GM12878 (cell line): Measurements from ENCODE around the gene ESPNL. TPM values are rescaled to one million over a fixed set of nuclear protein-coding genes. Genes with fewer than 3 reads are reported as not detected.

Experiments
- EGR1 ChIP-seq, 2 experiments: IDR thresholded peaks; 1 replicate in 1 of 2; 2 replicates in 1 of 2; pipeline ENCODE4 v1.6.1; 2011 to 2012; ENCODE audit warnings: low read depth in 2 of 2, low read length in 2 of 2, borderline replicate concordance in 1 of 2, mild to moderate bottlenecking in 1 of 2, moderate library complexity in 1 of 2
- EP300 ChIP-seq, 2 experiments: fragments of 150-350 bp in 1 of 2; IDR thresholded peaks; 2 replicates each; pipeline ENCODE4 v1.6.1; 2011 to 2012; ENCODE audit warnings: low read depth in 2 of 2, low read length in 2 of 2, borderline replicate concordance in 1 of 2, improper control_type of control experiment in 1 of 2, inconsistent platforms in 1 of 2; ENCODE audit not compliant: control insufficient read depth in 1 of 2
- EZH2 ChIP-seq: IDR thresholded peaks from 2 replicates; pipeline ENCODE4 v1.6.1; 2012; ENCODE audit warnings: low read depth, mild to moderate bottlenecking, control low read depth, inconsistent platforms, low read length, borderline replicate concordance; ENCODE audit not compliant: control insufficient read depth
- JUND ChIP-seq: IDR thresholded peaks from 2 replicates; pipeline ENCODE4 v1.6.1; 2012; ENCODE audit warnings: low read depth, mild to moderate bottlenecking, low read length, improper control_type of control experiment, moderate library complexity
- KLF5 ChIP-seq: fragments of 450-650 bp; IDR thresholded peaks from 2 replicates; pipeline ENCODE4 v1.6.1; 2014; ENCODE audit warnings: mild to moderate bottlenecking; ENCODE audit not compliant: partially characterized antibody
- POLR2AphosphoS5 ChIP-seq: IDR thresholded peaks from 2 replicates; pipeline ENCODE4 v1.6.1; 2011; ENCODE audit warnings: mild to moderate bottlenecking, low read length, inconsistent platforms
- STAT1 ChIP-seq: fragments of 450-650 bp; conservative IDR thresholded peaks from 2 replicates; pipeline ENCODE4 v1.6.1; 2014; ENCODE audit warnings: antibody characterized with exemption, mild to moderate bottlenecking
- SUPT20H ChIP-seq: IDR thresholded peaks from 2 replicates; pipeline ENCODE4 v1.6.1; 2011; ENCODE audit warnings: low read depth, mild to moderate bottlenecking, low read length, moderate library complexity, borderline replicate concordance; ENCODE audit not compliant: control insufficient read depth
- WRNIP1 ChIP-seq: IDR thresholded peaks from 2 replicates; pipeline ENCODE4 v1.6.1; 2011; ENCODE audit warnings: low read depth, low read length, improper control_type of control experiment, borderline replicate concordance
- ZNF207 ChIP-seq: fragments of 450-650 bp; IDR thresholded peaks from 2 replicates; pipeline ENCODE4 v1.6.1; 2014; ENCODE audit warnings: antibody characterized with exemption, mild to moderate bottlenecking, borderline replicate concordance
- polyA plus RNA-seq, 11 experiments: library from polyadenylated mRNA; depleted of rRNA in 4 of 11; unstranded in 6 of 11; stranded (reverse) in 5 of 11; fragments of >200 nt; fragmentation: Nextera tagmentation in 4 of 11; fragmentation: Illumina TruSeq in 1 of 11; extraction: Ambion mirVana in 4 of 11; extraction: Trizol in 1 of 11; gene quantifications; 1 replicate in 1 of 11; 2 replicates in 10 of 11; pipeline versions ENCODE4 v1.2.1 to v1.2.3, GENCODE V29; 2011 to 2016; ENCODE audit warnings: inconsistent platforms in 2 of 11, missing spikeins in 2 of 11, low read depth in 1 of 11
- total RNA-seq, 4 experiments: library from RNA; depleted of rRNA in 3 of 4; stranded (reverse); fragments of >200 nt in 3 of 4; fragmentation: Illumina TruSeq in 1 of 4; extraction: Trizol in 1 of 4; gene quantifications; 2 replicates each; pipeline versions ENCODE4 v1.2.1 to v1.2.3, GENCODE V29; 2013 to 2021
- TF ChIP-seq, protein P1 (sequence below): IDR thresholded peaks from 2 replicates; pipeline ENCODE4 v1.6.1; 2012; ENCODE audit warnings: low read depth, low read length, improper control_type of control experiment
- TF ChIP-seq, protein P2 (sequence below): fragments of 150-350 bp; IDR thresholded peaks from 2 replicates; pipeline ENCODE4 v1.6.1; 2016; ENCODE audit warnings: low read depth, low read length
- TF ChIP-seq, protein P3 (sequence below): fragments of 450-650 bp; IDR thresholded peaks from 2 replicates; pipeline ENCODE4 v1.6.1; 2018; ENCODE audit warnings: mild to moderate bottlenecking, low read depth, moderate library complexity; ENCODE audit not compliant: partially characterized antibody
- TF ChIP-seq, protein P4 (sequence below): IDR thresholded peaks from 2 replicates; pipeline ENCODE4 v1.6.1; 2012; ENCODE audit warnings: mild to moderate bottlenecking, low read depth, low read length
- TF ChIP-seq, protein P5 (sequence below): fragments of 150-350 bp; IDR thresholded peaks from 2 replicates; pipeline ENCODE4 v1.6.1; 2014; ENCODE audit warnings: mild to moderate bottlenecking, low read depth, low read length

ESPNL gene
- total and polyA plus RNA-seq, 10 of the 15 experiments (the other 5 are each of a cell fraction or from before 2014, with no cell fraction given), result 0.05 to 0.94 (median 0.36) TPM; not detected in 3

DNA sequence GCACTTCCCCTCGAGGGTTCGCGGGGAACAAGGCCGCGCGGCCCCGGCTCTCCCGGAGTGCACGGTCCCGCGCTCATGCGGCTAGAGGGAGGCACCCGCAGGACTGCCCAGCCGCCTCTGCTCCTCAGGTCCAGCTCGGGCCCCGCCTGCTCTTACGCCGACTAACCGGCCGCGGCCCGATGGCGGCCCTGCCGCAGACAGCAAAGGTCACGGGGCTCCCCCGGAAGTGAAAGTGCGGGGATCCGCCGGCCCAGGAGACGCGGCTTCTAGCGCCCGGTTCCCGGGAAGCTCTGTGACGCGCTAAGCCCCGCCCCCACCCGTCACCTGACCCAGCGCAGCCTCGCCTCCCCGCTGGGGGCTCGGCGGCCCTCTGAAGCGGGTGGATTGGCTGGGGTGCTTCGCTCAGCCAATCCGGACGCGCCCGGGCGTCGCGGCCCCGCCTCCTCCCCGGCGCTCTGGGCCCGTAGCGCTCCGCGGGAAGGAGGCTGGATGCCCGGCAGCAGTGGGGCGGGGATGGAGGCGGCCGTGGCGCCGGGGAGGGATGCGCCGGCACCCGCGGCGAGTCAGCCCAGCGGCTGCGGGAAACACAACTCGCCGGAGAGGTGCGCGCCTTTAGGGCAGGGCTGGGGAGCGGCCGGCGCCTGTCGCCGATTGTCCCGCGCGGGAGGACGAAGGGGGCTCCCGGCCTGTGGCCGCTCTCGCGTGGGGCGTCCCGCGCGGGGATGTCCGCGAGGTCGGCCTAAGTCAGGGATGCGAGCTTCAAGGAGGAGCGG lies 39.4 kb upstream of the ESPNL start, which contains the start of gene SCLY (continued):
- TF ChIP-seq, protein P1, sequence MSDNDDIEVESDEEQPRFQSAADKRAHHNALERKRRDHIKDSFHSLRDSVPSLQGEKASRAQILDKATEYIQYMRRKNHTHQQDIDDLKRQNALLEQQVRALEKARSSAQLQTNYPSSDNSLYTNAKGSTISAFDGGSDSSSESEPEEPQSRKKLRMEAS, result peak; percentile 32; the same call in 1 of the 2 replicates
- TF ChIP-seq WRNIP1, result no peak
- no peak for TF ChIP-seq JUND
- no peak; the same call in 1 of the 2 replicates for TF ChIP-seq ZNF207
- TF ChIP-seq POLR2AphosphoS5, result peak; percentile 71
- TF ChIP-seq EZH2, result no peak
- TF ChIP-seq, protein P2, sequence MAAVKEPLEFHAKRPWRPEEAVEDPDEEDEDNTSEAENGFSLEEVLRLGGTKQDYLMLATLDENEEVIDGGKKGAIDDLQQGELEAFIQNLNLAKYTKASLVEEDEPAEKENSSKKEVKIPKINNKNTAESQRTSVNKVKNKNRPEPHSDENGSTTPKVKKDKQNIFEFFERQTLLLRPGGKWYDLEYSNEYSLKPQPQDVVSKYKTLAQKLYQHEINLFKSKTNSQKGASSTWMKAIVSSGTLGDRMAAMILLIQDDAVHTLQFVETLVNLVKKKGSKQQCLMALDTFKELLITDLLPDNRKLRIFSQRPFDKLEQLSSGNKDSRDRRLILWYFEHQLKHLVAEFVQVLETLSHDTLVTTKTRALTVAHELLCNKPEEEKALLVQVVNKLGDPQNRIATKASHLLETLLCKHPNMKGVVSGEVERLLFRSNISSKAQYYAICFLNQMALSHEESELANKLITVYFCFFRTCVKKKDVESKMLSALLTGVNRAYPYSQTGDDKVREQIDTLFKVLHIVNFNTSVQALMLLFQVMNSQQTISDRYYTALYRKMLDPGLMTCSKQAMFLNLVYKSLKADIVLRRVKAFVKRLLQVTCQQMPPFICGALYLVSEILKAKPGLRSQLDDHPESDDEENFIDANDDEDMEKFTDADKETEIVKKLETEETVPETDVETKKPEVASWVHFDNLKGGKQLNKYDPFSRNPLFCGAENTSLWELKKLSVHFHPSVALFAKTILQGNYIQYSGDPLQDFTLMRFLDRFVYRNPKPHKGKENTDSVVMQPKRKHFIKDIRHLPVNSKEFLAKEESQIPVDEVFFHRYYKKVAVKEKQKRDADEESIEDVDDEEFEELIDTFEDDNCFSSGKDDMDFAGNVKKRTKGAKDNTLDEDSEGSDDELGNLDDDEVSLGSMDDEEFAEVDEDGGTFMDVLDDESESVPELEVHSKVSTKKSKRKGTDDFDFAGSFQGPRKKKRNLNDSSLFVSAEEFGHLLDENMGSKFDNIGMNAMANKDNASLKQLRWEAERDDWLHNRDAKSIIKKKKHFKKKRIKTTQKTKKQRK, result no peak
- no peak for TF ChIP-seq SUPT20H
- TF ChIP-seq EP300 (IDR thresholded peaks at IDR 0.05; ENCODE audit: borderline replicate concordance in 1 of 2, control insufficient read depth in 1 of 2, low read depth in 2 of 2, low read length in 2 of 2), result no peak
- TF ChIP-seq KLF5, result peak; percentile 34
- 0 out of 3 replicates have a peak, but pooled peaks of 1 of the 2 experiments have one; percentile 34 for TF ChIP-seq EGR1 (IDR thresholded peaks at IDR 0.05; ENCODE audit: borderline replicate concordance in 1 of 2, low read depth in 2 of 2, low read length in 2 of 2)
- TF ChIP-seq, protein P3, sequence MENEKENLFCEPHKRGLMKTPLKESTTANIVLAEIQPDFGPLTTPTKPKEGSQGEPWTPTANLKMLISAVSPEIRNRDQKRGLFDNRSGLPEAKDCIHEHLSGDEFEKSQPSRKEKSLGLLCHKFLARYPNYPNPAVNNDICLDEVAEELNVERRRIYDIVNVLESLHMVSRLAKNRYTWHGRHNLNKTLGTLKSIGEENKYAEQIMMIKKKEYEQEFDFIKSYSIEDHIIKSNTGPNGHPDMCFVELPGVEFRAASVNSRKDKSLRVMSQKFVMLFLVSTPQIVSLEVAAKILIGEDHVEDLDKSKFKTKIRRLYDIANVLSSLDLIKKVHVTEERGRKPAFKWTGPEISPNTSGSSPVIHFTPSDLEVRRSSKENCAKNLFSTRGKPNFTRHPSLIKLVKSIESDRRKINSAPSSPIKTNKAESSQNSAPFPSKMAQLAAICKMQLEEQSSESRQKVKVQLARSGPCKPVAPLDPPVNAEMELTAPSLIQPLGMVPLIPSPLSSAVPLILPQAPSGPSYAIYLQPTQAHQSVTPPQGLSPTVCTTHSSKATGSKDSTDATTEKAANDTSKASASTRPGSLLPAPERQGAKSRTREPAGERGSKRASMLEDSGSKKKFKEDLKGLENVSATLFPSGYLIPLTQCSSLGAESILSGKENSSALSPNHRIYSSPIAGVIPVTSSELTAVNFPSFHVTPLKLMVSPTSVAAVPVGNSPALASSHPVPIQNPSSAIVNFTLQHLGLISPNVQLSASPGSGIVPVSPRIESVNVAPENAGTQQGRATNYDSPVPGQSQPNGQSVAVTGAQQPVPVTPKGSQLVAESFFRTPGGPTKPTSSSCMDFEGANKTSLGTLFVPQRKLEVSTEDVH, result peak; percentile 67
- TF ChIP-seq, protein P4, sequence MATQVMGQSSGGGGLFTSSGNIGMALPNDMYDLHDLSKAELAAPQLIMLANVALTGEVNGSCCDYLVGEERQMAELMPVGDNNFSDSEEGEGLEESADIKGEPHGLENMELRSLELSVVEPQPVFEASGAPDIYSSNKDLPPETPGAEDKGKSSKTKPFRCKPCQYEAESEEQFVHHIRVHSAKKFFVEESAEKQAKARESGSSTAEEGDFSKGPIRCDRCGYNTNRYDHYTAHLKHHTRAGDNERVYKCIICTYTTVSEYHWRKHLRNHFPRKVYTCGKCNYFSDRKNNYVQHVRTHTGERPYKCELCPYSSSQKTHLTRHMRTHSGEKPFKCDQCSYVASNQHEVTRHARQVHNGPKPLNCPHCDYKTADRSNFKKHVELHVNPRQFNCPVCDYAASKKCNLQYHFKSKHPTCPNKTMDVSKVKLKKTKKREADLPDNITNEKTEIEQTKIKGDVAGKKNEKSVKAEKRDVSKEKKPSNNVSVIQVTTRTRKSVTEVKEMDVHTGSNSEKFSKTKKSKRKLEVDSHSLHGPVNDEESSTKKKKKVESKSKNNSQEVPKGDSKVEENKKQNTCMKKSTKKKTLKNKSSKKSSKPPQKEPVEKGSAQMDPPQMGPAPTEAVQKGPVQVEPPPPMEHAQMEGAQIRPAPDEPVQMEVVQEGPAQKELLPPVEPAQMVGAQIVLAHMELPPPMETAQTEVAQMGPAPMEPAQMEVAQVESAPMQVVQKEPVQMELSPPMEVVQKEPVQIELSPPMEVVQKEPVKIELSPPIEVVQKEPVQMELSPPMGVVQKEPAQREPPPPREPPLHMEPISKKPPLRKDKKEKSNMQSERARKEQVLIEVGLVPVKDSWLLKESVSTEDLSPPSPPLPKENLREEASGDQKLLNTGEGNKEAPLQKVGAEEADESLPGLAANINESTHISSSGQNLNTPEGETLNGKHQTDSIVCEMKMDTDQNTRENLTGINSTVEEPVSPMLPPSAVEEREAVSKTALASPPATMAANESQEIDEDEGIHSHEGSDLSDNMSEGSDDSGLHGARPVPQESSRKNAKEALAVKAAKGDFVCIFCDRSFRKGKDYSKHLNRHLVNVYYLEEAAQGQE, result no peak
- TF ChIP-seq, protein P5, sequence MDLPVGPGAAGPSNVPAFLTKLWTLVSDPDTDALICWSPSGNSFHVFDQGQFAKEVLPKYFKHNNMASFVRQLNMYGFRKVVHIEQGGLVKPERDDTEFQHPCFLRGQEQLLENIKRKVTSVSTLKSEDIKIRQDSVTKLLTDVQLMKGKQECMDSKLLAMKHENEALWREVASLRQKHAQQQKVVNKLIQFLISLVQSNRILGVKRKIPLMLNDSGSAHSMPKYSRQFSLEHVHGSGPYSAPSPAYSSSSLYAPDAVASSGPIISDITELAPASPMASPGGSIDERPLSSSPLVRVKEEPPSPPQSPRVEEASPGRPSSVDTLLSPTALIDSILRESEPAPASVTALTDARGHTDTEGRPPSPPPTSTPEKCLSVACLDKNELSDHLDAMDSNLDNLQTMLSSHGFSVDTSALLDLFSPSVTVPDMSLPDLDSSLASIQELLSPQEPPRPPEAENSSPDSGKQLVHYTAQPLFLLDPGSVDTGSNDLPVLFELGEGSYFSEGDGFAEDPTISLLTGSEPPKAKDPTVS, result no peak
- no peak for TF ChIP-seq STAT1
